ENCODE measurements around the gene TLX1. TPM values are rescaled to one million over a fixed set of nuclear protein-coding genes. Genes with fewer than 3 reads are reported as not detected.

TLX1 gene
- total and polyA plus RNA-seq, 12 donors, result 0.03 to 0.74 (median 0.27) TPM; not detected in 9

GRCh38 chr10:101143345-101143630 lies 12.2 kb downstream of the TLX1 start:
- peaks cover 46 to 100% (median 99%) of the 10 kb centered on the region in 7 donors for H3K27me3 ChIP-seq
- no peaks in the 10 kb centered on the region for H3K36me3 ChIP-seq
- no peak overlapping the region for H3K4me3 ChIP-seq
- WGBS, 2 donors, result 55 to 58% methylated on average over 1 of the region's 1 CpG
- no peaks in the 10 kb centered on the region for H3K9me3 ChIP-seq
- ATAC-seq (no peak), DNase-seq (no peak)
- intact Hi-C loops (cut with DNase I), result loop anchor here in 9 of 10 donors (1.0 to 10.0 kb wide), 11 partner anchors 46 to 101 kb away; partner anchors contain the start of gene KAZALD1 (in 1 of the 9)
- H3K27ac ChIP-seq, result no peak overlapping the region
- H3K4me1 ChIP-seq, result peaks cover 0 to 33% (median 25%) of the 10 kb centered on the region in 9 donors
- no peak for TF ChIP-seq CTCF (IDR thresholded peaks at IDR 0.05)

GRCh38 chr10:101144053-101144452 lies 13.0 kb downstream of the TLX1 start:
- peaks cover 0 to 33% (median 25%) of the 10 kb centered on the region in 9 donors for H3K4me1 ChIP-seq
- DNase-seq (no peak), ATAC-seq (no peak)
- H3K27me3 ChIP-seq, result peaks cover 40 to 100% (median 99%) of the 10 kb centered on the region in 7 donors
- no peak overlapping the region for H3K4me3 ChIP-seq
- H3K27ac ChIP-seq, result no peak overlapping the region
- intact Hi-C loops (cut with DNase I), result loop anchor here in 5 of 10 donors (5.0 to 10.0 kb wide), 5 partner anchors 47 to 102 kb away; partner anchors contain the start of gene KAZALD1 (in 1 of the 5)
- H3K36me3 ChIP-seq, result no peaks in the 10 kb centered on the region
- peaks cover 0 to 2% (median 0%) of the 10 kb centered on the region in 11 donors for H3K9me3 ChIP-seq
- no peak for TF ChIP-seq CTCF (IDR thresholded peaks at IDR 0.05)

- no peak for DNase-seq
- Histone ChIP-seq H3K27me3 (peaks cover 29 to 100% (median 99%) of the 10 kb centered on the region in 7 donors), H3K4me3 (no peak overlapping the region), H3K4me1 (peaks cover 0 to 25% (median 18%) of the 10 kb centered on the region in 9 donors), H3K36me3 (no peaks in the 10 kb centered on the region), H3K27ac (no peak overlapping the region), H3K9me3 (peaks cover 0 to 11% (median 0%) of the 10 kb centered on the region in 11 donors)
- TF ChIP-seq CTCF (IDR thresholded peaks at IDR 0.05), result no peak
- ATAC-seq, result no peak
- WGBS, 2 donors, result 56 to 64% methylated on average over 7 of the region's 7 CpGs
- intact Hi-C loops (cut with DNase I), result loop anchor here in 2 of 10 donors (10.0 kb wide), 2 partner anchors 90 to 100 kb away; no protein-coding TSS in a partner anchor
Measured at GRCh38 chr10:101145145-101145544, 14.0 kb downstream of the TLX1 start.

- H3K4me1 ChIP-seq, result peaks cover 0 to 19% (median 11%) of the 10 kb centered on the region in 9 donors
- H3K27ac ChIP-seq, result no peak overlapping the region
- intact Hi-C loops (cut with DNase I), result loop anchor here in 2 of 10 donors (10.0 kb wide), 2 partner anchors 91 to 101 kb away; no protein-coding TSS in a partner anchor
- peaks cover 22 to 100% (median 99%) of the 10 kb centered on the region in 7 donors for H3K27me3 ChIP-seq
- no peak for TF ChIP-seq CTCF (IDR thresholded peaks at IDR 0.05)
- WGBS, 2 donors, result 7 to 9% methylated on average over 40 of the region's 40 CpGs
- DNase-seq (no peak), ATAC-seq (no peak)
- peaks cover 0 to 11% (median 0%) of the 10 kb centered on the region in 11 donors for H3K9me3 ChIP-seq
- no peaks in the 10 kb centered on the region for H3K36me3 ChIP-seq
- peak overlapping the region in 1 of 10 donors; percentile 10 for H3K4me3 ChIP-seq
Measured at GRCh38 chr10:101145750-101146391, 14.8 kb downstream of the TLX1 start.

All from heart right ventricle (tissue), 16 donors.